KG1 (cell line): ENCODE results near the gene PDE1C.

ENCODE experiments used
- DNase-seq: peaks from one replicate; lab custom pipeline; 2025; lab: John Stamatoyannopoulos, UW

PDE1C gene

GRCh38 chr7:31772211-31772610 lies 298.0 kb downstream of the PDE1C start:
- no peak for DNase-seq

- DNase-seq, result no peak
Measured at GRCh38 chr7:31767686-31768358, 302.4 kb downstream of the PDE1C start.

- DNase-seq, result no peak
Measured at GRCh38 chr7:31764462-31764861, 305.7 kb downstream of the PDE1C start.

- DNase-seq, result no peak
Measured at GRCh38 chr7:31763548-31763947, 306.7 kb downstream of the PDE1C start.

GRCh38 chr7:31761646-31762045 lies 308.6 kb downstream of the PDE1C start:
- DNase-seq, result no peak

- no peak for DNase-seq
Measured at GRCh38 chr7:31758755-31759154, 311.5 kb downstream of the PDE1C start.

- DNase-seq, result no peak
Measured at GRCh38 chr7:31751726-31752125, 318.5 kb downstream of the PDE1C start.

GRCh38 chr7:31748084-31748483 lies 322.1 kb downstream of the PDE1C start:
- DNase-seq, result no peak

GRCh38 chr7:31747553-31747952 lies 322.7 kb downstream of the PDE1C start:
- no peak for DNase-seq

- peak; percentile 12 for DNase-seq
Measured at GRCh38 chr7:31744294-31744874, 325.8 kb downstream of the PDE1C start.

- DNase-seq, result no peak
Measured at GRCh38 chr7:31741852-31742251, 328.4 kb downstream of the PDE1C start.

- no peak for DNase-seq
Measured at GRCh38 chr7:31735991-31736982, 333.9 kb downstream of the PDE1C start.

GRCh38 chr7:31734456-31734855 lies 335.8 kb downstream of the PDE1C start:
- no peak for DNase-seq

- DNase-seq, result no peak
Measured at GRCh38 chr7:31729195-31729804, 340.9 kb downstream of the PDE1C start.

- DNase-seq, result no peak
Measured at GRCh38 chr7:31724696-31725095, 345.5 kb downstream of the PDE1C start.

- DNase-seq, result no peak
Measured at GRCh38 chr7:31720366-31720765, 349.8 kb downstream of the PDE1C start.

GRCh38 chr7:31716355-31716754 lies 353.9 kb downstream of the PDE1C start:
- DNase-seq, result no peak

GRCh38 chr7:31710171-31710570 lies 360.0 kb downstream of the PDE1C start:
- no peak for DNase-seq

- DNase-seq, result no peak
Measured at GRCh38 chr7:31707089-31707488, 363.1 kb downstream of the PDE1C start.

GRCh38 chr7:31705377-31705776 lies 364.8 kb downstream of the PDE1C start:
- no peak for DNase-seq

GRCh38 chr7:31702354-31702753 lies 367.9 kb downstream of the PDE1C start:
- no peak for DNase-seq
